Measurements from ENCODE around the gene PCK1. TPM values are rescaled to one million over a fixed set of nuclear protein-coding genes. Genes with fewer than 3 reads are reported as not detected.

PCK1 gene
- total and polyA plus RNA-seq, 2 of the 8 experiments (the other 6 are each of a cell fraction or from before 2014, with no cell fraction given), result not detected

- CTCF ChIA-PET (ENCODE audit: partially characterized antibody), result interaction anchor here (0.9 to 7.9 kb wide), 15 partner anchors 9 to 79 kb away, joined by 3 to 67 read pairs (median 9); partner anchors contain the start of gene PCK1
- no peak for FAIRE-seq
- POLR2A ChIA-PET (ENCODE audit: partially characterized antibody), result no interaction called here
These were observed 11.0 kb downstream of the PCK1 start for GRCh38 chr20:57571782-57572416.

More at GRCh38 chr20:57571782-57572416, 11.0 kb downstream of the PCK1 start:
- Histone ChIP-seq H3K14ac (ENCODE audit: insufficient read length) (no peak overlapping the region), H3K18ac (ENCODE audit: extremely low read depth, low read length) (0 out of 2 replicates have a peak overlapping the region, but pooled peaks have one; percentile 28), H3K4me3 (ENCODE audit: extremely low read depth in 1 of 4, insufficient read depth in 2 of 4, low read depth in 3 of 4, low read length in 4 of 4) (no peak overlapping the region), H2AFZ (ENCODE audit: low read length) (no peak overlapping the region), H4K5ac (ENCODE audit: insufficient read length, low read depth, low read length) (no peak overlapping the region), H3K4me2 (ENCODE audit: insufficient read depth in 1 of 2, low read depth in 2 of 2, low read length in 2 of 2) (no peak overlapping the region), H3K27ac (ENCODE audit: low read depth, low read length) (no peak overlapping the region), H3K36me3 (ENCODE audit: control insufficient read depth in 2 of 4, insufficient read depth in 4 of 4, low read length in 3 of 4) (no peaks in the 10 kb centered on the region), H2AK5ac (ENCODE audit: low read depth, low read length) (0 out of 2 replicates have a peak overlapping the region, but pooled peaks have one; percentile 39), H3K4ac (replicated peaks; ENCODE audit: insufficient read length, low read depth, low read length) (no peak overlapping the region), H4K8ac (ENCODE audit: extremely low read depth, insufficient read depth, low read length) (no peak overlapping the region), H3K23me2 (ENCODE audit: low read depth, low read length) (no peaks in the 10 kb centered on the region; the same call in 1 of the 2 replicates), H2BK12ac (ENCODE audit: low read depth, low read length) (peak overlapping the region; percentile 75; the same call in 1 of the 2 replicates), H3K4me1 (replicated peaks in 1 of 4; ENCODE audit: control insufficient read depth in 3 of 4, insufficient read depth in 4 of 4, low read length in 3 of 4) (peaks cover 0 to 10% (median 3%) of the 10 kb centered on the region in 4 experiments; a peak in 4 of 7 replicates), H2BK20ac (ENCODE audit: low read length) (0 out of 2 replicates have a peak overlapping the region, but pooled peaks have one; percentile 68), H3K23ac (ENCODE audit: insufficient read length) (no peak overlapping the region), H3K9ac (replicated peaks in 1 of 4; ENCODE audit: extremely low read depth in 1 of 4, low read depth in 3 of 4, low read length in 3 of 4) (no peak overlapping the region), H4K91ac (replicated peaks; ENCODE audit: insufficient read length, low read length) (no peak overlapping the region), H2BK120ac (replicated peaks; ENCODE audit: low read depth, low read length) (no peak overlapping the region), H3K79me2 (ENCODE audit: control insufficient read depth in 1 of 2, insufficient read depth in 2 of 2, low read length in 2 of 2) (no peaks in the 10 kb centered on the region), H3K27me3 (replicated peaks in 1 of 4; ENCODE audit: control insufficient read depth in 3 of 4, extremely low read depth in 1 of 4, insufficient read depth in 3 of 4, low read length in 3 of 4) (peaks cover 0 to 4% (median 0%) of the 10 kb centered on the region in 4 experiments; a peak in 4 of 7 replicates), H3K9me3 (ENCODE audit: insufficient read depth in 2 of 2, low read depth in 1 of 2, low read length in 1 of 2) (no peaks in the 10 kb centered on the region), H4K20me1 (replicated peaks in 1 of 2; ENCODE audit: control insufficient read depth in 1 of 2, insufficient read depth in 2 of 2, low read length in 2 of 2) (no peaks in the 10 kb centered on the region), H3K56ac (replicated peaks; ENCODE audit: insufficient read length, low read depth, low read length) (no peak overlapping the region), H3K79me1 (ENCODE audit: low read depth, low read length) (no peaks in the 10 kb centered on the region), H2BK15ac (ENCODE audit: low read length) (no peak overlapping the region), H2BK5ac (ENCODE audit: low read depth, low read length) (no peak overlapping the region; the same call in 1 of the 2 replicates)
- no peak for TF ChIP-seq SIX5 (IDR thresholded peaks at IDR 0.05; ENCODE audit: low read depth, low read length)
- no peak for TF ChIP-seq ZNF274 (IDR thresholded peaks at IDR 0.05; ENCODE audit: borderline replicate concordance, extremely low read depth, low read length)
- TF ChIP-seq KDM4A (IDR thresholded peaks at IDR 0.05; ENCODE audit: low read depth, low read length, severe bottlenecking), result no peak
- no peak for TF ChIP-seq BCL11A (IDR thresholded peaks at IDR 0.05; ENCODE audit: low read depth in 2 of 2, low read length in 2 of 2)
- no peak for DNase-seq (ENCODE audit: low read depth in 1 of 2, low spot score in 2 of 2)
- WGBS, 2 experiments (ENCODE audit: extremely low coverage in 1 of 2, insufficient coverage in 1 of 2, insufficient read length in 1 of 2, insufficient replicate concordance in 2 of 2, low coverage in 1 of 2, low lambda C conversion rate in 2 of 2, missing lambda C conversion rate in 1 of 2), result 95% methylated on average over 2 of the region's 3 CpGs; no CpG with 5 or more reads in 1 of the 2 experiments

All from H1 (cell line).